Measurements from ENCODE around the gene FAM193A.

The FAM193A gene, protein sequence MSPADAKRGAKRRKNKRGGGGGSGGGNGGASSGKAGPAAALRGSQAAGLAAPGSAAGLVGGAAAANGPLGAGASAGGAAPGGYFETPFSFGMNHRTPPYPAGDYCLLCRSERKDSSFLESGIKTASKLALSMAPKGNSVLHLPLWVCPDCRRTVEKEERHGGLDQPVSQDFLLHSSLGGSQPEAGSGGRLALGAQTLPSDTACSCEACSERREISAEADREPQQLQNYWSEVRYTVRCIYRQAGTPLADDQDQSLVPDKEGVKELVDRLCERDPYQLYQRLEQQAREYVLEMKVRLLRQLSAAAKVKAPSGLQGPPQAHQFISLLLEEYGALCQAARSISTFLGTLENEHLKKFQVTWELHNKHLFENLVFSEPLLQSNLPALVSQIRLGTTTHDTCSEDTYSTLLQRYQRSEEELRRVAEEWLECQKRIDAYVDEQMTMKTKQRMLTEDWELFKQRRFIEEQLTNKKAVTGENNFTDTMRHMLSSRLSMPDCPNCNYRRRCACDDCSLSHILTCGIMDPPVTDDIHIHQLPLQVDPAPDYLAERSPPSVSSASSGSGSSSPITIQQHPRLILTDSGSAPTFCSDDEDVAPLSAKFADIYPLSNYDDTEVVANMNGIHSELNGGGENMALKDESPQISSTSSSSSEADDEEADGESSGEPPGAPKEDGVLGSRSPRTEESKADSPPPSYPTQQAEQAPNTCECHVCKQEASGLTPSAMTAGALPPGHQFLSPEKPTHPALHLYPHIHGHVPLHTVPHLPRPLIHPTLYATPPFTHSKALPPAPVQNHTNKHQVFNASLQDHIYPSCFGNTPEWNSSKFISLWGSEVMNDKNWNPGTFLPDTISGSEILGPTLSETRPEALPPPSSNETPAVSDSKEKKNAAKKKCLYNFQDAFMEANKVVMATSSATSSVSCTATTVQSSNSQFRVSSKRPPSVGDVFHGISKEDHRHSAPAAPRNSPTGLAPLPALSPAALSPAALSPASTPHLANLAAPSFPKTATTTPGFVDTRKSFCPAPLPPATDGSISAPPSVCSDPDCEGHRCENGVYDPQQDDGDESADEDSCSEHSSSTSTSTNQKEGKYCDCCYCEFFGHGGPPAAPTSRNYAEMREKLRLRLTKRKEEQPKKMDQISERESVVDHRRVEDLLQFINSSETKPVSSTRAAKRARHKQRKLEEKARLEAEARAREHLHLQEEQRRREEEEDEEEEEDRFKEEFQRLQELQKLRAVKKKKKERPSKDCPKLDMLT (N-terminal part only)

DNA sequence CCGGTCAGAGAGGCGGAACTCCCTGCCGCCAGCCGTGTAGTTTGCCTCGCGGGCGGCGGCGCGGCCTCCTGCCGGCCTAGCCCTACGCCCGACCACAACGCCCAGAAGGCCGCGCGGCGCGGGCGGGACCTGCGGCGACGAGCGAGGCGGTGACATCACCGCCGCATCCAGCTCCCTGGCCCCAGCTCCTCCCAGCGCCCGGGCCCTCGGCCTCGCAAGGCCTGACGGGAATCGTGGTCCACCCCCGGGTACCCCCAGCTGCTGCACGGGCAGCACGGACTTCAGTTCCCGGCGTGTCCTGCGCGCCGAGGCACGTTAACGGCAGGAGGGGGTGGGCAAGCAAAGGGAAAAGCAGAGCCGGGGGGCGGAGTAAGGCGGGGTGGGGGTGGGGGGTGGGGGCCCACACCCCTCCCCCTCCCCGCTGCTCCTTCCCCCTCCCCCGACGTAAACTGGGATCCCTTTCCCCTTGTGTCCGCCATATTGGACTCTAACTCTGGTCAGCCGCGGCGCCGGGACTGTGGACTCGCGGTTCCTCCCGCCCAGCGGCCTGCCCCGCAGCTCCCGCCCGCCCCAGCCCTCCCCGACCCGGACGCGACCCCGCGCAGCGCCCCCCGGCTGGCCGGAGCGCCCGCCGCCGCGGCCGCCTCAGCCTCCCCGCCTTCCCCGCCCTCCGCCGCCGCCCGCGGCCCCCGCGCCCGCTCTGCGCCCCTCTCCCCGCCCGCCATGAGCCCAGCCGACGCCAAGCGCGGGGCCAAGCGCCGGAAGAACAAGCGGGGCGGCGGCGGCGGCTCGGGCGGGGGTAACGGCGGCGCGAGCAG lies at the start of gene FAM193A:
TSS of gene FAM193A (plus strand) at position 455 of the 818 bp plus-strand sequence. CDS start at position 724, 269 bp downstream.
- DNase-seq (ENCODE audit: low read depth) = peak; percentile 98
- TF ChIP-seq, protein P1, sequence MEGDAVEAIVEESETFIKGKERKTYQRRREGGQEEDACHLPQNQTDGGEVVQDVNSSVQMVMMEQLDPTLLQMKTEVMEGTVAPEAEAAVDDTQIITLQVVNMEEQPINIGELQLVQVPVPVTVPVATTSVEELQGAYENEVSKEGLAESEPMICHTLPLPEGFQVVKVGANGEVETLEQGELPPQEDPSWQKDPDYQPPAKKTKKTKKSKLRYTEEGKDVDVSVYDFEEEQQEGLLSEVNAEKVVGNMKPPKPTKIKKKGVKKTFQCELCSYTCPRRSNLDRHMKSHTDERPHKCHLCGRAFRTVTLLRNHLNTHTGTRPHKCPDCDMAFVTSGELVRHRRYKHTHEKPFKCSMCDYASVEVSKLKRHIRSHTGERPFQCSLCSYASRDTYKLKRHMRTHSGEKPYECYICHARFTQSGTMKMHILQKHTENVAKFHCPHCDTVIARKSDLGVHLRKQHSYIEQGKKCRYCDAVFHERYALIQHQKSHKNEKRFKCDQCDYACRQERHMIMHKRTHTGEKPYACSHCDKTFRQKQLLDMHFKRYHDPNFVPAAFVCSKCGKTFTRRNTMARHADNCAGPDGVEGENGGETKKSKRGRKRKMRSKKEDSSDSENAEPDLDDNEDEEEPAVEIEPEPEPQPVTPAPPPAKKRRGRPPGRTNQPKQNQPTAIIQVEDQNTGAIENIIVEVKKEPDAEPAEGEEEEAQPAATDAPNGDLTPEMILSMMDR (IDR thresholded peaks at IDR 0.05; ENCODE audit: control insufficient read depth, insufficient read depth, low read depth, low read length, missing control alignments) = no peak
- H3K4me3 ChIP-seq (ENCODE audit: control insufficient read depth, low read depth, low read length) = peak within 1 kb of the TSS; percentile 83

DNA sequence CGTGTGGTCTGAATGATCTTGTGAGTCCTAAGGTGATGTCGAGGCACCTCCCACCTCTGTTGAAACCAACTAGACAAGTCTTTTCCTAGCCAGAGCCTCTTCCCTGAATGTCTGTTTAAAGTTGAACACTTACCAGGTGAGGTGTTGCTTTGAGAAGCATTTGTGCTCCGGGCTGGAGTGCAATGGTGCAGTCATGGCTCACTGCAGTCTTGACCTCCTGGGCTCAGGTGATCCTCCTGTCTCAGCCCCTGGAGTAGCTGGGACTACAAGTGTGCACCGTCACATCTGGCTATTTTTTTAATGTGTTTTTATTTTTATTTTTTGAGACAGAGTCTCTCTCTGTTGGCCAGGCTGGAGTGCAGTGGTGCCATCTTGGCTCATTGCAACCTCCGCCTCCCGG lies 49.5 kb upstream of the FAM193A start:
- TF ChIP-seq, protein P1 (IDR thresholded peaks at IDR 0.05; ENCODE audit: control insufficient read depth, insufficient read depth, low read depth, low read length, missing control alignments) = no peak
- no peak overlapping the region for H3K4me3 ChIP-seq (ENCODE audit: control insufficient read depth, low read depth, low read length)
- no peak for DNase-seq (ENCODE audit: low read depth)

DNA sequence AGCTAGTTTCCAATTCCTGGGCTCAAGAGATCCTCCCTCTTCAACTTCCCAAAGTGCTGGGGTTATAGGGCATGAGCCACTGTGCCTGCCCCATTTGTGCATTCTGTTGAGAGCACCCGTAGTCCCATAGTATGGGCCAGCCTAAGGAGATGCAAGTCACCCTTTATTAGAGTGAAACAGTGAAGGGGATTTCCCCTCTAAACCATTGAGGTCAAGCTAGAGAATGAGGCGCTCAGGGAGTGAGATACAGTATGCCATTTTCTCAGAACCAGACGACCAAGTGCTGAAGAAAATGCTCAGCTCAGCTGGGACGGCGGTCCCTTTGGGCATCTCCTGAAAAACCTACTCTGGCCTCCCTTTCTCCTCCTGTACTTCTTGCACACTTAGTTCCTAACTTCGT lies 48.8 kb upstream of the FAM193A start:
- DNase-seq (ENCODE audit: low read depth) = no peak
- TF ChIP-seq, protein P1 (IDR thresholded peaks at IDR 0.05; ENCODE audit: control insufficient read depth, insufficient read depth, low read depth, low read length, missing control alignments) = no peak
- no peak overlapping the region for H3K4me3 ChIP-seq (ENCODE audit: control insufficient read depth, low read depth, low read length)

DNA sequence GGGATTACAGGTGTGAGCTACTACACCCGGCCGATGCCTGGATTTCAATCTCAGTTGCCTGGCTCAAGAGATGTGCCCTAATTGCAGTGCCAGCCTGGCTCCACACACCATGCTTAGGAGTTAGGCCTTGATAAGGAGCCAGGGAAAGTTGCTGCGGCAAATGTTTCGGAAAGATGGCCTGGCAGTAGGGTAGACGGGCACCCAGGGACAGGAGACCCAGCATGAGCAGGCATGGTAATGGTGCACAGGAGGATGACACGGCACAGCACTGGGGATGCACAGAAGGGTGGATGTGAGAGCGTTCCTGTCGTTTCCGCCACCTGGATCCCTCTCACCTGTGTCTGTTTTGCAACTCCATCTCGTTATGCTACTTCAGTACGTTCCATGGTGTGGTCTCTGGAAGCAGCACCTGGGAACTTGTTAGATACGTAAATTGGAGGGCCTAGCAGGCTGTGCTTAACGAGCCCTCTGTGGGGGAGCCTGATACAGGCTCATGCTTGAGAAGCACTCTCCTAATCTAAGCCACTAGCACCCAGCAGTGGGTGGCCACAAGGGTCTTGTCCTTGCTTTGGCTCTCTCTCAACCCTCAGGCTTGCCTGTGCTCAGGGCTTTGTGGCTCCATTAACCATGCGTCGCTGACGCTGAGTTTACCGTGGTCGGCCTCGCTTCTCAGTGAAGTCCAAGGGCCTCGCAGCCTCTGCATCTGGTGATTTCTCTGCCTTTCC lies 47.2 kb upstream of the FAM193A start:
- TF ChIP-seq, protein P1 (IDR thresholded peaks at IDR 0.05; ENCODE audit: control insufficient read depth, insufficient read depth, low read depth, low read length, missing control alignments) = no peak
- DNase-seq (ENCODE audit: low read depth) = no peak
- H3K4me3 ChIP-seq (ENCODE audit: control insufficient read depth, low read depth, low read length) = no peak overlapping the region

DNA sequence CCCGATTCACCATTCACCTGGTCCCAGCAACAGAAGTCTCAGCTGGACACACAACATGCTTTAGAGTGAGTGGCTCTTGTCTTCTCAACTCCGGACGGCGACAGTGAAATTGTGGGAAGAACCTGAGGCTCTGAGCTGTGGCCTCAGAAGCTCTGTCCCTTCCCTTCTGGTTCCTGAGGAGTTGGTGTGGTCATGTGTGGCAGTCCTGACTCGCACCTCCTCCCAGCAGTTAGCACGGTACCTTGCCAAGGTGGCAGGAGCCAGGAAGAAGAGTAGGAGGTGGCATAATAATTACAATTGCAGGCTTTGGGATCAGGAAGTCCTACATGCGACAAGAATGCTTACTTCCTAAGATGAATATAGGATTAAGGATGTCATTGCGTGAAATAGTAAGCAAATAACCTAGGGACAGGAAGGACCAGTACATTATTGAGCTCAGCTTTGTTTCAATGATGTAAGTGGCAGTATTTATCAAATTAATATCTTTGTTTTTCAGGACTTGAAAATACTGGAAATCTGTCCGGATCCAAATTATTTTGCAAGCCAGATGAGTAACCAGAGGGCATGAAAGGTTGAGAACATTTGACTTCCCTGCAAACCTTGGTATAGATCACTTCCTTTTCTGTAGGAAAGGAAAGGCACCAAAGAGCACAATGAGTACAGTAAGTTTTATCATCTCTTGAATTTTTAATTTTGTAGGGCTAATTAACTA lies 46.5 kb upstream of the FAM193A start:
- DNase-seq (ENCODE audit: low read depth) = no peak
- H3K4me3 ChIP-seq (ENCODE audit: control insufficient read depth, low read depth, low read length) = no peak overlapping the region
- TF ChIP-seq, protein P1 (IDR thresholded peaks at IDR 0.05; ENCODE audit: control insufficient read depth, insufficient read depth, low read depth, low read length, missing control alignments) = no peak

Data from AG09309 (cell line).